Measurements from ENCODE around the gene ETV3.

Gene ETV3

DNA sequence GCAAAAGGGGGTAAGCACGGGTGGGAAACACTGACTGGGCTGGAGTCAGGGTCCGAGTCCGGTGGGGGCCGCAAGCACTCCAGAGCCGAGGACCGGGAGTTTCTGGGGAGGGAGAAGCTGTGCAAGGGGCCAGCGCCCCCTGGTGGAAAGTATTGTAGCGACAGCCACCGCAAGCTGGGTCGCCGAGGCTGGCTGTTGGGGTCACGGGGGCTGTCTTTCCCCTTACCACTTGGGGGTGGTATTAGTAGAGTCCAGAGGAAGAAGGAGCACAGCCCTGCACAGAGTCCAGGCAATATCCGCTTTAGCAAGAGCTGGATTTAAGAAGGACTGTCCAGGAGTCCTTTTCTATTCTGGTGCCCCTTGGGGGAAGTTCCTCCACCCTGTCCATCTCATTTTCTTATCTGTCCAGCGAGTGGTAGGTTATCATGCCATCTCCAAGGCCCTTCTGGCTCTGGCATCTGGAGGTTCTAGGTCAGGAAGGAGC, 17.9 kb upstream of the ETV3 start:
- Histone ChIP-seq H2AFZ (ENCODE audit: low read depth, low read length, severe bottlenecking) (no peak overlapping the region), H4K20me1 (ENCODE audit: low read depth, low read length) (no peaks in the 10 kb centered on the region), H3K27me3 (ENCODE audit: low read length) (no peaks in the 10 kb centered on the region), H3F3A (ENCODE audit: insufficient read depth) (no peaks in the 10 kb centered on the region), H3K79me2 (ENCODE audit: insufficient read depth, low read length) (no peaks in the 10 kb centered on the region), H3K9ac (ENCODE audit: low read length) (no peak overlapping the region), H3K9me2 (replicated peaks; ENCODE audit: insufficient read depth, low read length) (no peaks in the 10 kb centered on the region), H3K36me3 (ENCODE audit: low read length) (no peaks in the 10 kb centered on the region), H3K27ac (ENCODE audit: low read depth, low read length) (no peak overlapping the region), H3K4me2 (ENCODE audit: low read depth, low read length, poor library complexity, severe bottlenecking) (no peak overlapping the region), H3K9me3 (ENCODE audit: insufficient read depth, low read length) (no peaks in the 10 kb centered on the region), H3K4me3 (ENCODE audit: insufficient read depth, low read length, poor library complexity, severe bottlenecking) (no peak overlapping the region)
- TF ChIP-seq, protein P1, sequence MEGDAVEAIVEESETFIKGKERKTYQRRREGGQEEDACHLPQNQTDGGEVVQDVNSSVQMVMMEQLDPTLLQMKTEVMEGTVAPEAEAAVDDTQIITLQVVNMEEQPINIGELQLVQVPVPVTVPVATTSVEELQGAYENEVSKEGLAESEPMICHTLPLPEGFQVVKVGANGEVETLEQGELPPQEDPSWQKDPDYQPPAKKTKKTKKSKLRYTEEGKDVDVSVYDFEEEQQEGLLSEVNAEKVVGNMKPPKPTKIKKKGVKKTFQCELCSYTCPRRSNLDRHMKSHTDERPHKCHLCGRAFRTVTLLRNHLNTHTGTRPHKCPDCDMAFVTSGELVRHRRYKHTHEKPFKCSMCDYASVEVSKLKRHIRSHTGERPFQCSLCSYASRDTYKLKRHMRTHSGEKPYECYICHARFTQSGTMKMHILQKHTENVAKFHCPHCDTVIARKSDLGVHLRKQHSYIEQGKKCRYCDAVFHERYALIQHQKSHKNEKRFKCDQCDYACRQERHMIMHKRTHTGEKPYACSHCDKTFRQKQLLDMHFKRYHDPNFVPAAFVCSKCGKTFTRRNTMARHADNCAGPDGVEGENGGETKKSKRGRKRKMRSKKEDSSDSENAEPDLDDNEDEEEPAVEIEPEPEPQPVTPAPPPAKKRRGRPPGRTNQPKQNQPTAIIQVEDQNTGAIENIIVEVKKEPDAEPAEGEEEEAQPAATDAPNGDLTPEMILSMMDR (IDR thresholded peaks at IDR 0.05; ENCODE audit: insufficient read depth, low read length, poor library complexity, severe bottlenecking): peak; percentile 90
- TF ChIP-seq EZH2phosphoT487 (conservative IDR thresholded peaks at IDR 0.05; ENCODE audit: low read length): no peak

DNA sequence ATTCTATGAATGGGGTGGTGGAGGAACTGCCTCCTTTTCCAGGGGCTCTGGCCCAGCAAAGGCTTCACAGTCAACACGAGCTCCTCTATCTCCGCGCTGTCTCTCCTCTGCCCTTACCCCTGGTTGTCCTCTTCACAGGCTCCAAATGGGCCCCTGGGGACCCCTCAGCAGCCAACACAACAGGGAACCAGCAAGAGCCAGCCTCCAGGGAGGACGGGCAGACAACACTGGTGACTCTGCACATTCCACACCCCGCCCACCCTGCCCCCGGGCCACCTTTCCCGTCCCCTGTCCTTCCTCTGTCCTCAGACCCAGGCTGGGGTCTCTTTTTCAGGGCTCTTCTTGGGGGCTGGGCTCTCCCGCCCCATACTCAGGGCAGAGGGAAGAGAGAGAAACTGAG, 17.5 kb upstream of the ETV3 start:
- no peak for TF ChIP-seq EZH2phosphoT487 (conservative IDR thresholded peaks at IDR 0.05; ENCODE audit: low read length)
- TF ChIP-seq, protein P1 (IDR thresholded peaks at IDR 0.05; ENCODE audit: insufficient read depth, low read length, poor library complexity, severe bottlenecking): no peak
- H3K27me3 ChIP-seq (ENCODE audit: low read length): no peaks in the 10 kb centered on the region
- H3F3A ChIP-seq (ENCODE audit: insufficient read depth): no peaks in the 10 kb centered on the region
- H3K9ac ChIP-seq (ENCODE audit: low read length): no peak overlapping the region
- H3K36me3 ChIP-seq (ENCODE audit: low read length): no peaks in the 10 kb centered on the region
- H3K79me2 ChIP-seq (ENCODE audit: insufficient read depth, low read length): no peaks in the 10 kb centered on the region
- no peaks in the 10 kb centered on the region for H3K9me3 ChIP-seq (ENCODE audit: insufficient read depth, low read length)
- H2AFZ ChIP-seq (ENCODE audit: low read depth, low read length, severe bottlenecking): no peak overlapping the region
- no peak overlapping the region for H3K27ac ChIP-seq (ENCODE audit: low read depth, low read length)
- H3K4me3 ChIP-seq (ENCODE audit: insufficient read depth, low read length, poor library complexity, severe bottlenecking): no peak overlapping the region
- H3K4me2 ChIP-seq (ENCODE audit: low read depth, low read length, poor library complexity, severe bottlenecking): no peak overlapping the region
- no peaks in the 10 kb centered on the region for H4K20me1 ChIP-seq (ENCODE audit: low read depth, low read length)
- H3K9me2 ChIP-seq (replicated peaks; ENCODE audit: insufficient read depth, low read length): no peaks in the 10 kb centered on the region

DNA sequence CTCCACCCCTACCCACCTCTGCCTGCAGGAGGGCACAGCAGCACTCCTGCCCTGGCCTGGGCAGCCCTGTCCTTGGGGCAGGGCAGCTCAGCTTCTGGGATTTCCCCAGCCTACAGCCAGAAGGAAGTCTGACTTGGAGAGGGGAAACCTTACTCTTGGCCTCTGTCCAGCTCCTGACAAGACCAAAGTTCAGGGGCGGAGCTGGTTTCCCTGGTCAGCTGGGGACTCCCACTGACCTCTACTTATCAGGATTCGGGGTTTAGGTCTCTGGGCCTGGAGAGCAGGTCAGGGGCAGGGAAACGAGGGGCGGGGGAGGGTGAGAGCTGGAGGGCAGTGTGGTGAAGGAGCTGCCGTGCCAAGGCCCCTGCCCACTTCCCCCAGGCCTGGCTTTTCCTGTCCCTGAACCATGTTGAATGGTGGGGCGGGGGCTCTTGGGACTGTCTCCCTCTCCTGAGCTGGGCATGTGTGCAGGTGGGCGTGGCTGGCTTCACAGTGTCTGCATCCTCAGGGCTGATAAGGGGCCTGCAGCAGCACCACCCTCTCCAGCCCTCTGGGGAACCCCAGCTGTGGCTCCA, 16.8 kb upstream of the ETV3 start:
- no peak overlapping the region for H3K4me3 ChIP-seq (ENCODE audit: insufficient read depth, low read length, poor library complexity, severe bottlenecking)
- no peaks in the 10 kb centered on the region for H3K79me2 ChIP-seq (ENCODE audit: insufficient read depth, low read length)
- TF ChIP-seq, protein P1 (IDR thresholded peaks at IDR 0.05; ENCODE audit: insufficient read depth, low read length, poor library complexity, severe bottlenecking): no peak
- TF ChIP-seq EZH2phosphoT487 (conservative IDR thresholded peaks at IDR 0.05; ENCODE audit: low read length): no peak
- no peaks in the 10 kb centered on the region for H3F3A ChIP-seq (ENCODE audit: insufficient read depth)
- H4K20me1 ChIP-seq (ENCODE audit: low read depth, low read length): no peaks in the 10 kb centered on the region
- H3K4me2 ChIP-seq (ENCODE audit: low read depth, low read length, poor library complexity, severe bottlenecking): no peak overlapping the region
- H2AFZ ChIP-seq (ENCODE audit: low read depth, low read length, severe bottlenecking): no peak overlapping the region
- H3K27me3 ChIP-seq (ENCODE audit: low read length): no peaks in the 10 kb centered on the region
- no peaks in the 10 kb centered on the region for H3K9me2 ChIP-seq (replicated peaks; ENCODE audit: insufficient read depth, low read length)
- no peak overlapping the region for H3K9ac ChIP-seq (ENCODE audit: low read length)
- H3K36me3 ChIP-seq (ENCODE audit: low read length): no peaks in the 10 kb centered on the region
- H3K9me3 ChIP-seq (ENCODE audit: insufficient read depth, low read length): no peaks in the 10 kb centered on the region
- H3K27ac ChIP-seq (ENCODE audit: low read depth, low read length): no peak overlapping the region
